GM12878 (cell line): Measurements from ENCODE around the gene TSHZ1. TPM values are rescaled to one million over a fixed set of nuclear protein-coding genes. Genes with fewer than 3 reads are reported as not detected.

Experiments used
- BCL11A ChIP-seq: IDR thresholded peaks from 2 replicates; pipeline ENCODE4 v1.6.1; 2011; ENCODE audit warnings: low read depth, low read length
- BMI1 ChIP-seq: fragments of 450-650 bp; IDR thresholded peaks from 2 replicates; pipeline ENCODE4 v1.6.1; 2016; ENCODE audit warnings: mild to moderate bottlenecking, moderate library complexity, borderline replicate concordance
- IKZF1 ChIP-seq: fragments of 450-650 bp; conservative IDR thresholded peaks from 2 replicates; pipeline ENCODE4 v1.6.1; 2017; ENCODE audit warnings: antibody characterized with exemption, mild to moderate bottlenecking
- KAT2A ChIP-seq: conservative IDR thresholded peaks from 2 replicates; pipeline ENCODE4 v1.6.1; 2011; ENCODE audit warnings: low read depth, low read length; ENCODE audit not compliant: control insufficient read depth
- NFYB ChIP-seq: IDR thresholded peaks from 2 replicates; pipeline ENCODE4 v1.6.1; 2011; ENCODE audit warnings: low read depth, mild to moderate bottlenecking, low read length, improper control_type of control experiment, moderate library complexity; ENCODE audit not compliant: insufficient read depth
- PAX8 ChIP-seq: fragments of 450-650 bp; IDR thresholded peaks from 2 replicates; pipeline ENCODE4 v1.6.1; 2017; ENCODE audit warnings: mild to moderate bottlenecking, moderate library complexity
- RAD51 ChIP-seq: fragments of 450-650 bp; IDR thresholded peaks from 2 replicates; pipeline ENCODE4 v1.6.1; 2016; ENCODE audit warnings: moderate library complexity, mild to moderate bottlenecking, inconsistent platforms
- SREBF1 ChIP-seq: IDR thresholded peaks from 2 replicates; pipeline ENCODE4 v1.6.1; 2012; ENCODE audit warnings: mild to moderate bottlenecking, low read length
- ZNF207 ChIP-seq: fragments of 450-650 bp; IDR thresholded peaks from 2 replicates; pipeline ENCODE4 v1.6.1; 2014; ENCODE audit warnings: antibody characterized with exemption, mild to moderate bottlenecking, borderline replicate concordance
- ZNF384 ChIP-seq: IDR thresholded peaks from 2 replicates; pipeline ENCODE4 v1.6.1; 2012; ENCODE audit warnings: low read depth, mild to moderate bottlenecking, low read length, improper control_type of control experiment, borderline replicate concordance
- polyA plus RNA-seq, 11 experiments: library from polyadenylated mRNA; depleted of rRNA in 4 of 11; unstranded in 6 of 11; stranded (reverse) in 5 of 11; fragments of >200 nt; fragmentation: Nextera tagmentation in 4 of 11; fragmentation: Illumina TruSeq in 1 of 11; extraction: Ambion mirVana in 4 of 11; extraction: Trizol in 1 of 11; gene quantifications; 1 replicate in 1 of 11; 2 replicates in 10 of 11; pipeline versions ENCODE4 v1.2.1 to v1.2.3, GENCODE V29; 2011 to 2016; ENCODE audit warnings: inconsistent platforms in 2 of 11, missing spikeins in 2 of 11, low read depth in 1 of 11
- total RNA-seq, 4 experiments: library from RNA; depleted of rRNA in 3 of 4; stranded (reverse); fragments of >200 nt in 3 of 4; fragmentation: Illumina TruSeq in 1 of 4; extraction: Trizol in 1 of 4; gene quantifications; 2 replicates each; pipeline versions ENCODE4 v1.2.1 to v1.2.3, GENCODE V29; 2013 to 2021
- TF ChIP-seq, protein P1 (sequence below): fragments of 150-350 bp; IDR thresholded peaks from 2 replicates; pipeline ENCODE4 v1.6.1; 2016; ENCODE audit warnings: low read depth, low read length
- TF ChIP-seq, protein P2 (sequence below), 3 experiments: IDR thresholded peaks in 2 of 3; conservative IDR thresholded peaks in 1 of 3; 2 replicates each; pipeline ENCODE4 v1.5.1; 2011; ENCODE audit warnings: low read depth in 3 of 3, low read length in 3 of 3, mild to moderate bottlenecking in 3 of 3, control low read depth in 2 of 3, moderate library complexity in 2 of 3, inconsistent platforms in 1 of 3, mixed read lengths in 1 of 3; ENCODE audit not compliant: control insufficient read depth in 2 of 3, insufficient read depth in 1 of 3; ENCODE audit errors: extremely low read depth in 1 of 3

Gene TSHZ1
- total and polyA plus RNA-seq, 10 of the 15 experiments (the other 5 are each of a cell fraction or from before 2014, with no cell fraction given): 2.2 to 15.2 (median 5.1) TPM

DNA sequence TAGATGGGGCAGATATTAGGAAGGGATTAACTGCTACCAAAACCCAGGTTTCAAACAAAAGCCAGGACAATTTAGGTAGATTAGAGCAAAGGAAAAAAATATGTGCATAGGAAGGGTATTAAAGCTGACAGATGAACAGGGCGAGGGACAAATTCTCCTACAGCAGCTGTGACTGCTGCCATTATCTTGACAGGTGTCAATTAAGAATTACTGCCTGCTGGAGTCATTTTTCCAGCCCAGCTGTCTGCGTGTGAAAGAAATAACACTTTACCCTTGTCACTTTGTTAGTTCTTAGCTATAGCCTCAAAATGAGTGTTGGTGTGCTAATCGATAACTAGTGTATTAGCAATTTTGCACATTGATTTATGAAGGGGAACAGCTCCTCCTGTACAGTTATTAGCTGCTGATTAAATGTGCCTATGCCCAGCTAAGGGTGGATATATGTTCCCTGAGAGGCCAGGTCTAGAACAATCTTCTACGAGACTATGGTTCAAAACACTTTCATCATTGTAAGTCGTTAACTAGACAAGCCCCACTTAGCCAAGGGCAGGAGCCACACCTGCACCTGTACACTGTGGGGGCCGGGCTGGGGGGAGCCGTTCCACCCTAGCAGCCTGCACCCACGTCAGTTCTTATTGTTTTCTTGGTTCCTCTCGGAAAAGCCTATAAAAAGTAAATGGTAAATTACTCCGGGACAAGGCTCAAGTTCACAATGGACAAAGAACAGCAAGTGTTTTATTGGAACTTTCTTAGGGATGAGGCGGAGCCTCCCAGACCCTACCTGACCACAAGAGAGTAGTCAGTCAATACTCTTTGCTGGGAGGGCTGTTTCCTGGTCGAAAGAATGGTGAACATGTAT, 7.7 kb downstream of the TSHZ1 start (continued):
- TF ChIP-seq, protein P1, sequence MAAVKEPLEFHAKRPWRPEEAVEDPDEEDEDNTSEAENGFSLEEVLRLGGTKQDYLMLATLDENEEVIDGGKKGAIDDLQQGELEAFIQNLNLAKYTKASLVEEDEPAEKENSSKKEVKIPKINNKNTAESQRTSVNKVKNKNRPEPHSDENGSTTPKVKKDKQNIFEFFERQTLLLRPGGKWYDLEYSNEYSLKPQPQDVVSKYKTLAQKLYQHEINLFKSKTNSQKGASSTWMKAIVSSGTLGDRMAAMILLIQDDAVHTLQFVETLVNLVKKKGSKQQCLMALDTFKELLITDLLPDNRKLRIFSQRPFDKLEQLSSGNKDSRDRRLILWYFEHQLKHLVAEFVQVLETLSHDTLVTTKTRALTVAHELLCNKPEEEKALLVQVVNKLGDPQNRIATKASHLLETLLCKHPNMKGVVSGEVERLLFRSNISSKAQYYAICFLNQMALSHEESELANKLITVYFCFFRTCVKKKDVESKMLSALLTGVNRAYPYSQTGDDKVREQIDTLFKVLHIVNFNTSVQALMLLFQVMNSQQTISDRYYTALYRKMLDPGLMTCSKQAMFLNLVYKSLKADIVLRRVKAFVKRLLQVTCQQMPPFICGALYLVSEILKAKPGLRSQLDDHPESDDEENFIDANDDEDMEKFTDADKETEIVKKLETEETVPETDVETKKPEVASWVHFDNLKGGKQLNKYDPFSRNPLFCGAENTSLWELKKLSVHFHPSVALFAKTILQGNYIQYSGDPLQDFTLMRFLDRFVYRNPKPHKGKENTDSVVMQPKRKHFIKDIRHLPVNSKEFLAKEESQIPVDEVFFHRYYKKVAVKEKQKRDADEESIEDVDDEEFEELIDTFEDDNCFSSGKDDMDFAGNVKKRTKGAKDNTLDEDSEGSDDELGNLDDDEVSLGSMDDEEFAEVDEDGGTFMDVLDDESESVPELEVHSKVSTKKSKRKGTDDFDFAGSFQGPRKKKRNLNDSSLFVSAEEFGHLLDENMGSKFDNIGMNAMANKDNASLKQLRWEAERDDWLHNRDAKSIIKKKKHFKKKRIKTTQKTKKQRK: no peak
- no peak for TF ChIP-seq PAX8
- TF ChIP-seq KAT2A: no peak
- TF ChIP-seq RAD51: no peak
- no peak for TF ChIP-seq BCL11A
- no peak for TF ChIP-seq SREBF1
- TF ChIP-seq BMI1: no peak
- no peak for TF ChIP-seq ZNF384
- TF ChIP-seq ZNF207: no peak
- TF ChIP-seq, protein P2, sequence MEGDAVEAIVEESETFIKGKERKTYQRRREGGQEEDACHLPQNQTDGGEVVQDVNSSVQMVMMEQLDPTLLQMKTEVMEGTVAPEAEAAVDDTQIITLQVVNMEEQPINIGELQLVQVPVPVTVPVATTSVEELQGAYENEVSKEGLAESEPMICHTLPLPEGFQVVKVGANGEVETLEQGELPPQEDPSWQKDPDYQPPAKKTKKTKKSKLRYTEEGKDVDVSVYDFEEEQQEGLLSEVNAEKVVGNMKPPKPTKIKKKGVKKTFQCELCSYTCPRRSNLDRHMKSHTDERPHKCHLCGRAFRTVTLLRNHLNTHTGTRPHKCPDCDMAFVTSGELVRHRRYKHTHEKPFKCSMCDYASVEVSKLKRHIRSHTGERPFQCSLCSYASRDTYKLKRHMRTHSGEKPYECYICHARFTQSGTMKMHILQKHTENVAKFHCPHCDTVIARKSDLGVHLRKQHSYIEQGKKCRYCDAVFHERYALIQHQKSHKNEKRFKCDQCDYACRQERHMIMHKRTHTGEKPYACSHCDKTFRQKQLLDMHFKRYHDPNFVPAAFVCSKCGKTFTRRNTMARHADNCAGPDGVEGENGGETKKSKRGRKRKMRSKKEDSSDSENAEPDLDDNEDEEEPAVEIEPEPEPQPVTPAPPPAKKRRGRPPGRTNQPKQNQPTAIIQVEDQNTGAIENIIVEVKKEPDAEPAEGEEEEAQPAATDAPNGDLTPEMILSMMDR (IDR thresholded peaks at IDR 0.05 in 2 of 3, conservative IDR thresholded peaks at IDR 0.05 in 1 of 3; ENCODE audit: control insufficient read depth in 2 of 3, extremely low read depth in 1 of 3, insufficient read depth in 1 of 3, low read depth in 3 of 3, low read length in 3 of 3): no peak
- TF ChIP-seq NFYB: no peak
- TF ChIP-seq IKZF1: no peak
